Thyroid gland (tissue), 4 donors: Measurements from ENCODE around the gene TMTC4.

Experiments
- POLR2A ChIP-seq, 2 donors: fragments of 450-650 bp; IDR thresholded peaks; one replicate each; pipeline ENCODE4 v1.6.1; 2017; ENCODE audit warnings: antibody characterized with exemption in 2 of 2, mild to moderate bottlenecking in 2 of 2, moderate library complexity in 1 of 2
- TF ChIP-seq, protein P1 (sequence below), 6 experiments: fragments of 200-600 bp in 3 of 6; fragments of 450-650 bp in 3 of 6; sonication (generic) in 3 of 6; IDR thresholded peaks; one replicate each; pipeline ENCODE4 v1.5.1; 2016 to 2019; ENCODE audit warnings: antibody characterized with exemption in 6 of 6, mild to moderate bottlenecking in 2 of 6, inconsistent platforms in 1 of 6, moderate library complexity in 1 of 6

- TF ChIP-seq POLR2A (IDR thresholded peaks at IDR 0.05) = no peak
- TF ChIP-seq, protein P1, sequence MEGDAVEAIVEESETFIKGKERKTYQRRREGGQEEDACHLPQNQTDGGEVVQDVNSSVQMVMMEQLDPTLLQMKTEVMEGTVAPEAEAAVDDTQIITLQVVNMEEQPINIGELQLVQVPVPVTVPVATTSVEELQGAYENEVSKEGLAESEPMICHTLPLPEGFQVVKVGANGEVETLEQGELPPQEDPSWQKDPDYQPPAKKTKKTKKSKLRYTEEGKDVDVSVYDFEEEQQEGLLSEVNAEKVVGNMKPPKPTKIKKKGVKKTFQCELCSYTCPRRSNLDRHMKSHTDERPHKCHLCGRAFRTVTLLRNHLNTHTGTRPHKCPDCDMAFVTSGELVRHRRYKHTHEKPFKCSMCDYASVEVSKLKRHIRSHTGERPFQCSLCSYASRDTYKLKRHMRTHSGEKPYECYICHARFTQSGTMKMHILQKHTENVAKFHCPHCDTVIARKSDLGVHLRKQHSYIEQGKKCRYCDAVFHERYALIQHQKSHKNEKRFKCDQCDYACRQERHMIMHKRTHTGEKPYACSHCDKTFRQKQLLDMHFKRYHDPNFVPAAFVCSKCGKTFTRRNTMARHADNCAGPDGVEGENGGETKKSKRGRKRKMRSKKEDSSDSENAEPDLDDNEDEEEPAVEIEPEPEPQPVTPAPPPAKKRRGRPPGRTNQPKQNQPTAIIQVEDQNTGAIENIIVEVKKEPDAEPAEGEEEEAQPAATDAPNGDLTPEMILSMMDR (IDR thresholded peaks at IDR 0.05) = no peak
Observed at GRCh38 chr13:100560498-100561157, 114.0 kb downstream of the TMTC4 start.
